K562 (cell line): ENCODE results near the gene MAD2L1BP. TPM values are rescaled to one million over a fixed set of nuclear protein-coding genes. Genes with fewer than 3 reads are reported as not detected.

Experiments used
- ATAC-seq: fragments of 200-7000 bp; cut with Tn5 transposase; 3 replicates; pipeline ENCODE4 v1.9.1; 2020; ENCODE audit warnings: moderate library complexity
- BruUV-seq: library from RNA; stranded (reverse); fragments of 400-500 nt; replicated peaks from 2 replicates; lab custom pipeline; 2021; lab: Mats Ljungman, UMichigan
- CTCF ChIA-PET: fragments of 300-600 bp; formaldehyde crosslinking; extraction: SDS; loops from one replicate; lab custom pipeline; 2021; ENCODE audit warnings: low intra/inter-chr PET ratio; lab: Yijun Ruan, JAX
- POLR2A ChIA-PET: fragments of 300-600, 350-650 bp; sonication (Branson Sonifier 250); formaldehyde crosslinking; extraction: SDS; loops from one replicate; lab custom pipeline; 2021; ENCODE audit warnings: antibody characterized with exemption, inconsistent platforms; lab: Yijun Ruan, JAX
- DNase-seq, 4 experiments: peaks; one replicate each; pipeline versions ENCODE4 v3.0.0 to v3.0.0-alpha.2; 2011 to 2018; ENCODE audit warnings: low spot score in 3 of 4, mixed read lengths in 3 of 4; ENCODE audit errors: extremely low read depth in 1 of 4
- FAIRE-seq: peaks from 2 replicates; lab custom pipeline; 2011; peaks lifted over from hg19 to GRCh38; lab: Jason Lieb, UNC
- H2AFZ ChIP-seq: 2 replicates; pipeline ENCODE4 v1.6.0; 2011; ENCODE audit warnings: low read depth, low read length, control low read depth, inconsistent platforms
- H3K27ac ChIP-seq: fragments of 200-600 bp; 3 replicates; pipeline ENCODE4 v1.8.0; 2011; ENCODE audit warnings: low read depth, mild to moderate bottlenecking, control low read depth, inconsistent platforms, low read length, moderate library complexity, mixed read lengths; ENCODE audit errors: extremely low read depth
- H3K27me3 ChIP-seq, 2 experiments: fragments of 300-600 bp in 1 of 2; 2 replicates in 1 of 2; 3 replicates in 1 of 2; pipeline versions ENCODE4 v1.6.0 to v1.8.0; 2011; ENCODE audit warnings: inconsistent platforms in 2 of 2, low read length in 2 of 2, mild to moderate bottlenecking in 1 of 2, mixed read lengths in 1 of 2, moderate library complexity in 1 of 2; ENCODE audit not compliant: control insufficient read depth in 2 of 2, insufficient read depth in 2 of 2
- H3K36me3 ChIP-seq: fragments of 300-600 bp; 3 replicates; pipeline ENCODE4 v1.8.0; 2011; ENCODE audit warnings: mild to moderate bottlenecking, low read length, inconsistent platforms; ENCODE audit not compliant: control insufficient read depth, insufficient read depth
- H3K4me1 ChIP-seq, 2 experiments: fragments of 200-600 bp in 1 of 2; replicated peaks in 1 of 2; 2 replicates in 1 of 2; 3 replicates in 1 of 2; pipeline versions ENCODE4 v1.5.1 to v1.8.0; 2011; ENCODE audit warnings: inconsistent platforms in 2 of 2, low read length in 2 of 2, mild to moderate bottlenecking in 1 of 2, mixed read lengths in 1 of 2, moderate library complexity in 1 of 2; ENCODE audit not compliant: control insufficient read depth in 2 of 2, insufficient read depth in 2 of 2
- H3K4me2 ChIP-seq: 2 replicates; pipeline ENCODE4 v1.6.1; 2011; ENCODE audit warnings: low read length, control low read depth, inconsistent platforms, mixed read lengths; ENCODE audit not compliant: insufficient read depth
- H3K4me3 ChIP-seq: fragments of 200-600 bp; sonication (generic), shearing (Covaris generic); 2 replicates; pipeline ENCODE4 v1.5.1; 2016; ENCODE audit warnings: control low read depth, inconsistent platforms
- H3K79me2 ChIP-seq: fragments of 200-600 bp; 3 replicates; pipeline ENCODE4 v1.8.0; 2011; ENCODE audit warnings: low read length, inconsistent platforms; ENCODE audit not compliant: control insufficient read depth, insufficient read depth
- H3K9ac ChIP-seq, 2 experiments: 2 replicates each; pipeline versions ENCODE4 v1.6.0 to v1.6.1; 2011; ENCODE audit warnings: low read depth in 2 of 2, low read length in 2 of 2, control low read depth in 1 of 2, inconsistent platforms in 1 of 2, mild to moderate bottlenecking in 1 of 2, mixed read lengths in 1 of 2; ENCODE audit not compliant: insufficient read depth in 1 of 2
- H3K9me1 ChIP-seq: one replicate; pipeline ENCODE4 v1.6.0; 2011; ENCODE audit warnings: inconsistent platforms, mild to moderate bottlenecking, low read length, moderate library complexity; ENCODE audit not compliant: control insufficient read depth, insufficient read depth
- H3K9me3 ChIP-seq: replicated peaks from 2 replicates; pipeline ENCODE4 v1.5.1; 2011; ENCODE audit warnings: low read depth, low read length, inconsistent platforms; ENCODE audit not compliant: control insufficient read depth, insufficient read depth
- H4K20me1 ChIP-seq: replicated peaks from 2 replicates; pipeline ENCODE4 v1.6.1; 2011; ENCODE audit warnings: low read length, inconsistent platforms, mixed read lengths; ENCODE audit not compliant: control insufficient read depth, insufficient read depth
- FOSL1 ChIP-seq: fragments of 200-800 bp; sonication (Bioruptor generic); conservative IDR thresholded peaks from 2 replicates; pipeline ENCODE4 v1.6.1; 2016; ENCODE audit warnings: missing genetic modification characterization, missing compliant biosample characterization
- JUND ChIP-seq, 2 experiments: IDR thresholded peaks; 2 replicates in 1 of 2; 3 replicates in 1 of 2; pipeline ENCODE4 v1.6.1; 2011; ENCODE audit warnings: borderline replicate concordance in 2 of 2, low read depth in 2 of 2, low read length in 2 of 2, improper control_type of control experiment in 1 of 2, missing biosample characterization in 1 of 2, missing genetic modification characterization in 1 of 2, missing genetic modification reagents in 1 of 2
- MXD1 ChIP-seq: fragments of 250-450 bp; sonication (Bioruptor Pico); IDR thresholded peaks from 2 replicates; pipeline ENCODE4 v1.8.0; 2021; ENCODE audit warnings: borderline replicate concordance, mild to moderate bottlenecking, moderate library complexity; ENCODE audit not compliant: poor library complexity, severe bottlenecking
- WGBS: fragments of 100-300 bp; shearing (Covaris generic); methylation state at CpG from one replicate; pipeline ENCODE4 v1.1.6; 2016; ENCODE audit warnings: low coverage, mixed read lengths; ENCODE audit not compliant: insufficient coverage; ENCODE audit errors: missing lambda C conversion rate; 5-methylcytosine and 5-hydroxymethylcytosine counted together
- in situ Hi-C: fragments of 300-500 bp; cut with MboI; formaldehyde crosslinking; loops from 4 replicates; pipeline ENCODE4 v1.15.0; 2018; ENCODE audit warnings: inconsistent platforms, mixed read lengths
- intact Hi-C: fragments of 100-400 bp; cut with micrococcal nuclease; formaldehyde crosslinking; loops from 2 replicates; pipeline ENCODE4 v1.14.2; 2022
- polyA plus RNA-seq, 8 experiments: library from polyadenylated mRNA; depleted of rRNA in 4 of 8; stranded (reverse) in 5 of 8; unstranded in 3 of 8; fragments of >200 nt; fragmentation: Nextera tagmentation in 2 of 8; fragmentation: Illumina TruSeq in 1 of 8; extraction: Ambion mirVana in 2 of 8; extraction: Trizol in 1 of 8; gene quantifications; 2 replicates each; pipeline versions ENCODE4 v1.2.1 to v1.2.3, GENCODE V29; 2011 to 2014; ENCODE audit warnings: inconsistent platforms in 1 of 8, missing spikeins in 1 of 8
- total RNA-seq, 7 experiments: library from RNA; depleted of rRNA in 6 of 7; stranded (reverse); fragments of >200 nt in 6 of 7; fragmentation: Illumina TruSeq in 2 of 7; extraction: Trizol in 2 of 7; gene quantifications; 2 replicates each; pipeline versions ENCODE4 v1.2.1 to v1.2.3, GENCODE V29; 2011 to 2021; ENCODE audit warnings: low replicate concordance in 1 of 7

MAD2L1BP gene
- total and polyA plus RNA-seq, 9 of the 15 experiments (the other 6 are each of a cell fraction or from before 2014, with no cell fraction given), result 69.7 to 321 (median 111) TPM

GRCh38 chr6:43609402-43609801 is 26.2 kb upstream of the MAD2L1BP start:
- no peaks in the 10 kb centered on the region for H4K20me1 ChIP-seq
- ChIA-PET POLR2A (interaction anchor here (0.7 to 6.5 kb wide), 4 partner anchors 8 to 20 kb away, joined by 3 to 53 read pairs (median 34); partner anchors contain the start of gene GTPBP2), CTCF (interaction anchor here (0.6 to 2.2 kb wide), 3 partner anchors 15 to 470 kb away, joined by 3 to 9 read pairs (median 8); no protein-coding TSS in a partner anchor)
- peaks cover 3 to 14% of the 10 kb centered on the region in 2 experiments; a peak in 4 of 5 replicates for H3K4me1 ChIP-seq
- no peak for FAIRE-seq
- no peak overlapping the region for H3K4me2 ChIP-seq
- intact Hi-C loops (loop anchor here (2.0 kb wide), 2 partner anchors 149 to 469 kb away; no protein-coding TSS in a partner anchor), in situ Hi-C loops (no loop called here)
- H3K36me3 ChIP-seq, result peaks cover 75% of the 10 kb centered on the region
- no peaks in the 10 kb centered on the region for H3K9me3 ChIP-seq
- H3K79me2 ChIP-seq, result no peaks in the 10 kb centered on the region
- H3K27me3 ChIP-seq, result no peaks in the 10 kb centered on the region
- no peak overlapping the region for H3K4me3 ChIP-seq
- no peak overlapping the region for H3K27ac ChIP-seq
- peak; percentile 13; the same call in 1 of the 3 replicates for ATAC-seq
- no TSS peak for BruUV-seq
- H3K9me1 ChIP-seq, result no peaks in the 10 kb centered on the region
- TF ChIP-seq JUND (IDR thresholded peaks at IDR 0.05; ENCODE audit: borderline replicate concordance, low read depth, low read length) (peak; percentile 47; the same call in 1 of the 2 replicates), JUND (tag; IDR thresholded peaks at IDR 0.05; ENCODE audit: borderline replicate concordance, low read depth, low read length) (0 out of 3 replicates have a peak, but pooled peaks have one; percentile 17), FOSL1 (tag) (peak; percentile 59), MXD1 (CRISPR knock-in tag) (no peak)
- TF ChIP-seq, all 486 proteins: peak for 2
- WGBS, result 36% methylated on average over 1 of the region's 1 CpG
- H2AFZ ChIP-seq, result no peak overlapping the region
- H3K9ac ChIP-seq, result no peak overlapping the region
- DNase-seq, result no peak
